GM23338 (cell line): ENCODE measurements around the gene ASAP2.

Experiments used
- CREB1 ChIP-seq: fragments of 250-450 bp; sonication (Bioruptor Pico); IDR thresholded peaks from 2 replicates; pipeline ENCODE4 v1.5.0; 2020; ENCODE audit warnings: low read depth, mild to moderate bottlenecking, moderate library complexity
- CTCF ChIP-seq, 2 experiments: fragments of 200-600 bp in 1 of 2; sonication (generic) in 1 of 2; conservative IDR thresholded peaks; 2 replicates each; pipeline versions ENCODE4 v1.5.1 to v1.6.1; 2016 to 2017; ENCODE audit warnings: antibody characterized with exemption in 2 of 2, low read depth in 2 of 2, mild to moderate bottlenecking in 2 of 2, moderate library complexity in 1 of 2
- EZH2 ChIP-seq: fragments of 200-600 bp; sonication (generic); IDR thresholded peaks from one replicate; pipeline ENCODE4 v1.8.0; 2017; ENCODE audit warnings: antibody characterized with exemption, mild to moderate bottlenecking, low read depth; ENCODE audit not compliant: unreplicated experiment
- EZH2phosphoT487 ChIP-seq: fragments of 200-600 bp; sonication (generic); IDR thresholded peaks from one replicate; pipeline ENCODE4 v1.8.1; 2018; ENCODE audit warnings: antibody characterized with exemption; ENCODE audit not compliant: unreplicated experiment
- JUNB ChIP-seq: IDR thresholded peaks from one replicate; pipeline ENCODE4 v1.6.1; 2016; ENCODE audit warnings: antibody characterized with exemption; ENCODE audit not compliant: unreplicated experiment
- POLR2AphosphoS5 ChIP-seq: IDR thresholded peaks from 2 replicates; pipeline ENCODE4 v1.6.1; 2016; ENCODE audit warnings: antibody characterized with exemption, low read depth
- REST ChIP-seq: IDR thresholded peaks from one replicate; pipeline ENCODE4 v1.6.1; 2018; ENCODE audit warnings: antibody characterized with exemption; ENCODE audit not compliant: unreplicated experiment
- STAT1 ChIP-seq: IDR thresholded peaks from one replicate; pipeline ENCODE4 v1.6.1; 2016; ENCODE audit warnings: antibody characterized with exemption; ENCODE audit not compliant: unreplicated experiment
- ZNF114 ChIP-seq: fragments of 250-450 bp; sonication (Bioruptor Pico); IDR thresholded peaks from 2 replicates; pipeline ENCODE4 v1.5.0; 2020; ENCODE audit warnings: mild to moderate bottlenecking, moderate library complexity

GRCh38 chr2:9268301-9269080 is 61.9 kb downstream of the ASAP2 start:
- TF ChIP-seq CTCF (conservative IDR thresholded peaks at IDR 0.05; ENCODE audit: low read depth in 2 of 2) (no peak), POLR2AphosphoS5 (no peak), REST (no peak), EZH2 (no peak), STAT1 (no peak), EZH2phosphoT487 (no peak), CREB1 (CRISPR knock-in tag) (no peak), ZNF114 (CRISPR knock-in tag) (no peak), JUNB (no peak)
